IPS-NIHi11 (cell line): ENCODE data around the gene MINDY4B.

Source experiments
- DNase-seq: peaks from one replicate; pipeline ENCODE4 v3.0.0; 2012; ENCODE audit warnings: mixed read lengths, low spot score

MINDY4B gene

GRCh38 chr3:150843241-150843640 is 62.0 kb downstream of the MINDY4B start:
- DNase-seq = no peak

- DNase-seq = no peak
Observed at GRCh38 chr3:150840802-150841515, 64.3 kb downstream of the MINDY4B start.

- DNase-seq = no peak
Observed at GRCh38 chr3:150830745-150831144, 74.5 kb downstream of the MINDY4B start.

- peak; percentile 28 for DNase-seq
Observed at GRCh38 chr3:150830094-150830681, 75.1 kb downstream of the MINDY4B start.

GRCh38 chr3:150829408-150829807 is 75.8 kb downstream of the MINDY4B start:
- DNase-seq = no peak

GRCh38 chr3:150828997-150829396 is 76.2 kb downstream of the MINDY4B start:
- DNase-seq = no peak

- no peak for DNase-seq
Observed at GRCh38 chr3:150828261-150828660, 77.0 kb downstream of the MINDY4B start.

- no peak for DNase-seq
Observed at GRCh38 chr3:150826466-150827282, 78.6 kb downstream of the MINDY4B start.

- DNase-seq = no peak
Observed at GRCh38 chr3:150825916-150826377, 79.3 kb downstream of the MINDY4B start.

GRCh38 chr3:150825192-150825915 is 79.9 kb downstream of the MINDY4B start:
- no peak for DNase-seq

GRCh38 chr3:150823277-150823676 is 82.0 kb downstream of the MINDY4B start:
- no peak for DNase-seq

- no peak for DNase-seq
Observed at GRCh38 chr3:150822636-150823035, 82.6 kb downstream of the MINDY4B start.
